IMR-90 (cell line): Measurements from ENCODE around the gene TNRC18. TPM values are rescaled to one million over a fixed set of nuclear protein-coding genes. Genes with fewer than 3 reads are reported as not detected.

Source experiments
- ATAC-seq: fragments of 200-7000 bp; cut with Tn5 transposase; 2 replicates; pipeline ENCODE4 v1.9.1; 2020; ENCODE audit warnings: low read depth, mild to moderate bottlenecking, moderate library complexity
- BruUV-seq: library from RNA; stranded (reverse); fragments of 400-500 nt; replicated peaks from 2 replicates; lab custom pipeline; 2021; lab: Mats Ljungman, UMichigan
- CTCF ChIA-PET: fragments of 300-600 bp; formaldehyde crosslinking; extraction: SDS; loops from one replicate; lab custom pipeline; 2021; ENCODE audit warnings: antibody characterized with exemption; lab: Yijun Ruan, JAX
- POLR2A ChIA-PET: fragments of 300-600 bp; sonication (Branson Sonifier 250); formaldehyde crosslinking; loops from one replicate; lab custom pipeline; 2022; ENCODE audit warnings: antibody characterized with exemption; ENCODE audit not compliant: unreplicated experiment; lab: Charles Lee
- DNase-seq: peaks from one replicate; pipeline ENCODE4 v3.0.0; 2013
- H2AFZ ChIP-seq: replicated peaks from 2 replicates; pipeline ENCODE3; 2013; ENCODE audit warnings: low read length, mild to moderate bottlenecking; ENCODE audit not compliant: poor library complexity
- H2AK5ac ChIP-seq: 2 replicates; pipeline ENCODE4 v1.6.1; 2013; ENCODE audit warnings: low read depth, low read length, inconsistent platforms
- H2AK9ac ChIP-seq: replicated peaks from 2 replicates; pipeline ENCODE3; 2013; ENCODE audit warnings: mild to moderate bottlenecking, low read depth, low read length, moderate library complexity; ENCODE audit not compliant: poor library complexity
- H2BK120ac ChIP-seq: 2 replicates; pipeline ENCODE4 v1.6.1; 2013; ENCODE audit warnings: low read depth, low read length, inconsistent platforms
- H2BK15ac ChIP-seq: 3 replicates; pipeline ENCODE4 v1.6.1; 2013; ENCODE audit warnings: low read depth, low read length, inconsistent platforms
- H2BK20ac ChIP-seq: 2 replicates; pipeline ENCODE4 v1.6.1; 2013; ENCODE audit warnings: low read depth, mild to moderate bottlenecking, inconsistent platforms, low read length, moderate library complexity
- H2BK5ac ChIP-seq: 2 replicates; pipeline ENCODE4 v1.6.1; 2013; ENCODE audit warnings: mild to moderate bottlenecking, low read depth, low read length, inconsistent platforms; ENCODE audit not compliant: poor library complexity, severe bottlenecking
- H3K14ac ChIP-seq: replicated peaks from 2 replicates; pipeline ENCODE4 v1.6.1; 2013; ENCODE audit warnings: low read depth, low read length, inconsistent platforms
- H3K18ac ChIP-seq: 2 replicates; pipeline ENCODE4 v1.6.1; 2013; ENCODE audit warnings: low read depth, low read length, control low read depth
- H3K23ac ChIP-seq: 2 replicates; pipeline ENCODE4 v1.6.1; 2013; ENCODE audit warnings: low read depth, low read length, inconsistent platforms
- H3K27ac ChIP-seq: 2 replicates; pipeline ENCODE4 v1.5.1; 2013; ENCODE audit warnings: mild to moderate bottlenecking, control low read depth, low read length; ENCODE audit not compliant: insufficient read depth
- H3K27me3 ChIP-seq: 2 replicates; pipeline ENCODE4 v1.6.1; 2013; ENCODE audit warnings: low read length; ENCODE audit not compliant: control insufficient read depth, insufficient read depth
- H3K36me3 ChIP-seq: 2 replicates; pipeline ENCODE4 v1.6.1; 2013; ENCODE audit warnings: low read length, mixed read lengths; ENCODE audit not compliant: control insufficient read depth, insufficient read depth
- H3K4ac ChIP-seq: 2 replicates; pipeline ENCODE4 v1.6.1; 2013; ENCODE audit warnings: low read depth, low read length, inconsistent platforms
- H3K4me1 ChIP-seq: 2 replicates; pipeline ENCODE4 v1.6.1; 2013; ENCODE audit warnings: low read length, mixed read lengths; ENCODE audit not compliant: control insufficient read depth, insufficient read depth
- H3K4me2 ChIP-seq: 2 replicates; pipeline ENCODE4 v1.6.1; 2013; ENCODE audit warnings: low read depth, mild to moderate bottlenecking, control low read depth, low read length, moderate library complexity
- H3K4me3 ChIP-seq: 2 replicates; pipeline ENCODE4 v1.5.1; 2013; ENCODE audit warnings: low read depth, mild to moderate bottlenecking, control low read depth, low read length, moderate library complexity; ENCODE audit not compliant: insufficient read depth
- H3K56ac ChIP-seq: 2 replicates; pipeline ENCODE4 v1.6.1; 2013; ENCODE audit warnings: low read length, inconsistent platforms; ENCODE audit not compliant: insufficient read depth; ENCODE audit errors: extremely low read depth
- H3K79me1 ChIP-seq, 2 experiments: 2 replicates each; pipeline ENCODE4 v1.6.1; 2013; ENCODE audit warnings: low read length in 2 of 2, inconsistent platforms in 1 of 2, low read depth in 1 of 2
- H3K9ac ChIP-seq: 2 replicates; pipeline ENCODE4 v1.6.1; 2013; ENCODE audit warnings: low read depth, low read length, control low read depth
- H3K9me1 ChIP-seq: 2 replicates; pipeline ENCODE4 v1.6.1; 2013; ENCODE audit warnings: low read length, inconsistent platforms; ENCODE audit not compliant: insufficient read depth
- H3K9me3 ChIP-seq: 2 replicates; pipeline ENCODE4 v1.6.1; 2013; ENCODE audit warnings: low read length; ENCODE audit not compliant: control insufficient read depth, insufficient read depth
- H4K20me1 ChIP-seq: 2 replicates; pipeline ENCODE4 v1.6.1; 2013; ENCODE audit warnings: low read length, inconsistent platforms; ENCODE audit not compliant: insufficient read depth
- H4K5ac ChIP-seq: 2 replicates; pipeline ENCODE4 v1.6.1; 2013; ENCODE audit warnings: mild to moderate bottlenecking, low read depth, low read length, control low read depth
- H4K8ac ChIP-seq, 2 experiments: 2 replicates each; pipeline ENCODE4 v1.6.1; 2013; ENCODE audit warnings: low read depth in 2 of 2, low read length in 2 of 2, control low read depth in 1 of 2, inconsistent platforms in 1 of 2
- H4K91ac ChIP-seq: 2 replicates; pipeline ENCODE4 v1.6.1; 2013; ENCODE audit warnings: low read depth, low read length, inconsistent platforms; ENCODE audit not compliant: insufficient read depth
- BHLHE40 ChIP-seq: fragments of 150-350 bp; IDR thresholded peaks from 2 replicates; pipeline ENCODE4 v1.6.1; 2016; ENCODE audit warnings: mild to moderate bottlenecking, low read depth, low read length
- CHD1 ChIP-seq: IDR thresholded peaks from 2 replicates; pipeline ENCODE4 v1.6.1; 2012; ENCODE audit warnings: low read depth, low read length, improper control_type of control experiment
- CTCF ChIP-seq: conservative IDR thresholded peaks from 2 replicates; pipeline ENCODE4 v1.5.1; 2012; ENCODE audit warnings: mild to moderate bottlenecking, low read depth, low read length, improper control_type of control experiment
- ELK1 ChIP-seq: fragments of 150-350 bp; IDR thresholded peaks from 2 replicates; pipeline ENCODE4 v1.6.1; 2016; ENCODE audit warnings: low read depth, mild to moderate bottlenecking, low read length, moderate library complexity, borderline replicate concordance
- FOS ChIP-seq: fragments of 150-350 bp; IDR thresholded peaks from 2 replicates; pipeline ENCODE4 v1.6.1; 2016; ENCODE audit warnings: low read depth, low read length
- MAFK ChIP-seq: IDR thresholded peaks from 2 replicates; pipeline ENCODE4 v1.6.1; 2012; ENCODE audit warnings: low read depth, low read length, improper control_type of control experiment
- MAZ ChIP-seq: IDR thresholded peaks from 2 replicates; pipeline ENCODE4 v1.6.1; 2012; ENCODE audit warnings: low read depth, mild to moderate bottlenecking, low read length, improper control_type of control experiment, moderate library complexity, borderline replicate concordance
- MXI1 ChIP-seq: IDR thresholded peaks from 2 replicates; pipeline ENCODE4 v1.6.1; 2012; ENCODE audit warnings: low read depth, mild to moderate bottlenecking, low read length, moderate library complexity, borderline replicate concordance
- NFE2L2 ChIP-seq: fragments of 150-350 bp; IDR thresholded peaks from 2 replicates; pipeline ENCODE4 v1.6.1; 2016; ENCODE audit warnings: low read depth, mild to moderate bottlenecking, low read length
- POLR2A ChIP-seq: IDR thresholded peaks from 2 replicates; pipeline ENCODE4 v1.6.1; 2012; ENCODE audit warnings: mild to moderate bottlenecking, low read depth, low read length
- RAD21 ChIP-seq: IDR thresholded peaks from 2 replicates; pipeline ENCODE4 v1.6.1; 2012; ENCODE audit warnings: low read length, improper control_type of control experiment
- RCOR1 ChIP-seq: IDR thresholded peaks from 2 replicates; pipeline ENCODE4 v1.6.1; 2012; ENCODE audit warnings: mild to moderate bottlenecking, low read length, improper control_type of control experiment; ENCODE audit not compliant: insufficient replicate concordance
- RFX5 ChIP-seq: IDR thresholded peaks from 2 replicates; pipeline ENCODE4 v1.8.0; 2012; ENCODE audit warnings: low read depth, mild to moderate bottlenecking, low read length, moderate library complexity
- SMC3 ChIP-seq: fragments of 150-350 bp; IDR thresholded peaks from 2 replicates; pipeline ENCODE4 v1.6.1; 2016; ENCODE audit warnings: low read depth, mild to moderate bottlenecking, antibody characterized with exemption, low read length, moderate library complexity
- USF2 ChIP-seq: fragments of 150-350 bp; IDR thresholded peaks from 2 replicates; pipeline ENCODE4 v1.6.1; 2017; ENCODE audit warnings: mild to moderate bottlenecking, antibody characterized with exemption, low read length, low read depth
- WGBS, 2 experiments: methylation state at CpG; one replicate each; pipeline versions ENCODE4 v1.1.5 to v1.1.7; 2013; ENCODE audit warnings: missing lambda C conversion rate in 2 of 2; ENCODE audit not compliant: insufficient read length in 1 of 2; ENCODE audit errors: extremely low coverage in 2 of 2; 5-methylcytosine and 5-hydroxymethylcytosine counted together
- dilution Hi-C: fragments of 300-500 bp; cut with HindIII; formaldehyde crosslinking; loops from one replicate; pipeline ENCODE4 v1.14.3; 2018; ENCODE audit warnings: low sequenced_read_pairs; ENCODE audit not compliant: unreplicated experiment
- in situ Hi-C: fragments of 300-500 bp; cut with MboI; formaldehyde crosslinking; loops from 3 replicates; pipeline ENCODE4 v1.14.3; 2019; ENCODE audit warnings: low sequenced_read_pairs, inconsistent platforms, mixed read lengths
- intact Hi-C: fragments of 100-400 bp; cut with micrococcal nuclease; formaldehyde crosslinking; loops from 2 replicates; pipeline ENCODE4 v1.10.0; 2022
- polyA plus RNA-seq, 3 experiments: library from polyadenylated mRNA; depleted of rRNA; stranded (reverse); fragments of >200 nt; gene quantifications; 2 replicates each; pipeline ENCODE4 v1.2.3, GENCODE V29; 2012; ENCODE audit warnings: low replicate concordance in 1 of 3
- total RNA-seq: library from RNA; depleted of rRNA; stranded (reverse); fragments of >200 nt; gene quantifications from 2 replicates; pipeline ENCODE4 v1.2.3, GENCODE V29; 2012

TNRC18 gene
- total and polyA plus RNA-seq, 2 of the 4 experiments (the other 2 are of a cell fraction), result 4.7 to 29.6 TPM

DNA sequence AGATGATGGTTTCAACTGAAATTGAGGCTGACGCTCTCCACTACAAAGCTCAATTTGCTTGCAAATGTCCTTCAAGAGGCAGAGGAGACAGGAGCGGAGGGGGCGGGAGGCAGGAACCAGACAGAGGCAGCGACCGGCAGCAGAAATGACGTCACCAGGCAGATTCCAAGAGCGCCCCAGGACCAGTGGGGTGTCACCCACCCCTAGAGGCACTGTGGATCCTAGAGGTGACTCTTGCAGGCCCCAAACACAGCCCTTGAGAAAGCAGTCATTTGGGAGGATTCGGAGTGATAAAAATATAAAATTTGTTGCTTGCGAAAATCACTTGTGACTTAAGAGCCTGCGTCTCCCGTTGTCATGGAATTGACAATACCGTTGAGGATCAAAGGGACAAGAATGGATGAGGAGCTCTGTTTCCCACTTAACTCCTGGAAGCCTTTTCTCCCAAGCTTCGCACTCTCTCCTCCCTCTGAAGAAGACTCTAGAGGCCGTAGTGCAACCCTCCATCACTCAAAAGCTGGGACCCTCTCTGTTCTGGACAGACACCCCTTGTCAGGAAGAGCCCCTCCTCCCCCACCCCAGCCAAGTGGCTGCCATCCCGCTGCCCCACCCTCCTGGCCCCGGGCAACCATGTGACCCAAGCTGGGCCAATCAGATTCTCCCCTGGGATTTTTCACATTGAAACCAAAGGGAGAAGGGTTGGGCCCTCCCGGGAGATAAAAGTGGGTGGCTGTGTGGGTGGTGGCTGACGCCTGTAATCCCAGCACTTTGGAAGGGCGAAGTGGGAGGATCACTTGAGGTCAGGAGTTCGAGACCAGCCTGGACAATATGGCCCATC lies 157.2 kb downstream of the TNRC18 start:
- Histone ChIP-seq H4K8ac (no peak overlapping the region), H2AK9ac (no peak overlapping the region), H3K9me1 (no peaks in the 10 kb centered on the region), H3K14ac (no peak overlapping the region), H3K36me3 (no peaks in the 10 kb centered on the region), H3K4me1 (no peaks in the 10 kb centered on the region), H2BK120ac (no peak overlapping the region), H2BK5ac (no peak overlapping the region), H3K56ac (no peak overlapping the region), H3K27me3 (peaks cover 21% of the 10 kb centered on the region), H3K79me1 (no peaks in the 10 kb centered on the region), H2BK20ac (no peak overlapping the region), H3K27ac (no peak overlapping the region), H2AFZ (peak overlapping the region; percentile 67), H3K9me3 (no peaks in the 10 kb centered on the region), H3K4me3 (no peak overlapping the region), H4K20me1 (no peaks in the 10 kb centered on the region), H3K18ac (no peak overlapping the region), H4K5ac (no peak overlapping the region), H3K4me2 (no peak overlapping the region), H3K23ac (no peak overlapping the region), H2AK5ac (no peak overlapping the region), H4K91ac (no peak overlapping the region), H3K9ac (no peak overlapping the region), H2BK15ac (no peak overlapping the region), H3K4ac (no peak overlapping the region)
- 46% methylated on average over 7 of the region's 20 CpGs; no CpG with 5 or more reads in 1 of the 2 experiments for WGBS, 2 experiments
- POLR2A ChIA-PET, result no interaction called here
- CTCF ChIA-PET, result no interaction called here
- ATAC-seq (no peak), DNase-seq (no peak)
- BruUV-seq, result no TSS peak
- intact Hi-C loops, result no loop called here
- dilution Hi-C loops, result no loop called here
- in situ Hi-C loops, result no loop called here
- no peak for TF ChIP-seq BHLHE40
- no peak for TF ChIP-seq NFE2L2
- TF ChIP-seq FOS, result no peak
- TF ChIP-seq RAD21, result no peak
- no peak for TF ChIP-seq RCOR1
- no peak for TF ChIP-seq CTCF
- no peak for TF ChIP-seq MAFK
- TF ChIP-seq MAZ, result no peak
- no peak for TF ChIP-seq RFX5
- no peak for TF ChIP-seq ELK1
- no peak for TF ChIP-seq CHD1
- no peak for TF ChIP-seq MXI1
- TF ChIP-seq SMC3, result no peak
- no peak for TF ChIP-seq POLR2A
- no peak for TF ChIP-seq USF2
